Left lung (tissue), 10 donors: ENCODE results near the gene RBM19. TPM values are rescaled to one million over a fixed set of nuclear protein-coding genes. Genes with fewer than 3 reads are reported as not detected.
A peak's percentile ranks its signal among the peaks of the same experiment; 100 is the strongest.

ENCODE experiments used
- ATAC-seq: fragments of 200-7000 bp; cut with Tn5 transposase; one replicate; pipeline ENCODE4 v1.9.1; 2020; ENCODE audit warnings: moderate library complexity
- DNase-seq, 4 donors: peaks; one replicate each; pipeline ENCODE4 v3.0.0-alpha.2; 2013 to 2020
- H3K27ac ChIP-seq, 2 donors: fragments of 200-600 bp; sonication (generic) in 1 of 2; one replicate each; pipeline versions ENCODE4 v1.5.0 to v1.8.0; 2020 to 2021
- H3K27me3 ChIP-seq, 2 donors: fragments of 200-600 bp; sonication (generic) in 1 of 2; one replicate each; pipeline versions ENCODE4 v1.5.0 to v1.8.0; 2020 to 2021
- H3K36me3 ChIP-seq, 2 donors: fragments of 200-600 bp; sonication (generic) in 1 of 2; one replicate each; pipeline versions ENCODE4 v1.5.0 to v1.8.0; 2020 to 2021
- H3K4me1 ChIP-seq, 2 donors: fragments of 200-600 bp; one replicate each; pipeline ENCODE4 v1.8.0; 2021
- H3K4me3 ChIP-seq, 2 donors: fragments of 200-600 bp; sonication (generic) in 1 of 2; one replicate each; pipeline versions ENCODE4 v1.5.0 to v1.8.0; 2020 to 2021; ENCODE audit warnings: mild to moderate bottlenecking in 1 of 2
- H3K9me3 ChIP-seq, 2 donors: fragments of 200-600 bp; sonication (generic) in 1 of 2; one replicate each; pipeline versions ENCODE4 v1.5.0 to v1.8.0; 2020 to 2021
- intact Hi-C, 2 donors: fragments of 100-400 bp; cut with DNase I; formaldehyde crosslinking; loops; one replicate each; pipeline versions ENCODE4 v1.11.2 to v1.14.2; 2022
- polyA plus RNA-seq, 6 donors: library from polyadenylated mRNA; unstranded; fragments of 120-200 nt; gene quantifications; one replicate each; pipeline ENCODE4 v1.2.1, GENCODE V29; 2013; ENCODE audit not compliant: insufficient read length in 6 of 6
- total RNA-seq, 2 donors: library from RNA; stranded (reverse); fragmentation: NEBNext Ultra II Directional; extraction: Animal tissue kit (Norgen Biotek cat#: 25700); gene quantifications; one replicate each; pipeline ENCODE4 v1.2.1, GENCODE V29; 2021
- TF ChIP-seq, protein P1 (sequence below), 2 donors: fragments of 200-600 bp; sonication (generic) in 1 of 2; IDR thresholded peaks; one replicate each; pipeline versions ENCODE4 v1.5.0 to v1.8.0; 2021; ENCODE audit warnings: antibody characterized with exemption in 2 of 2
- donor health status: DM: no; HTN: yes; CAD: no.
- donor health status: DM: no; HTN: no; CAD: no.

Gene RBM19
- total and polyA plus RNA-seq, 8 donors = 21.5 to 33.4 (median 31.2) TPM

DNA sequence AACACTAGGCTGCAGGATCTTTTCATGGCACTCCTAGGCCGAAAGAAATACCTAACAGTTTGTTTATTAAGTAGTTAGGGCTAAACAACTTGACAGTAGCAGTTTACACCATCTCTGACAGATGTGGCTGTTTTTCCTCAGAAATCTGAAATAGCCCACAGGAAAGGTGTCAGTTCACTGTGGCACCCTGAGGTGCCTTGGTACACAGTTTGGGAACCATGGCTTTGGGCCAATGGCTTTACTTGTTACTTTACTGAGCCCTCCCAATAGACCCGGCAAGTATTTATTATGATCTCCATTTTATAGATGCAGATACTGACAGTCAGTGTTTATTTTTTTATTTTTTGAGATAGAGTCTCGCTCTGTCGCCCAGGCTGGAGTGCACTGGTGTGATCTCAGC, 69.3 kb downstream of the RBM19 start:
- DNase-seq (no peak), ATAC-seq (no peak)
- no peaks in the 10 kb centered on the region for H3K27me3 ChIP-seq
- no peak overlapping the region for H3K4me3 ChIP-seq
- intact Hi-C loops = no loop called here
- no peaks in the 10 kb centered on the region for H3K4me1 ChIP-seq
- TF ChIP-seq, protein P1, sequence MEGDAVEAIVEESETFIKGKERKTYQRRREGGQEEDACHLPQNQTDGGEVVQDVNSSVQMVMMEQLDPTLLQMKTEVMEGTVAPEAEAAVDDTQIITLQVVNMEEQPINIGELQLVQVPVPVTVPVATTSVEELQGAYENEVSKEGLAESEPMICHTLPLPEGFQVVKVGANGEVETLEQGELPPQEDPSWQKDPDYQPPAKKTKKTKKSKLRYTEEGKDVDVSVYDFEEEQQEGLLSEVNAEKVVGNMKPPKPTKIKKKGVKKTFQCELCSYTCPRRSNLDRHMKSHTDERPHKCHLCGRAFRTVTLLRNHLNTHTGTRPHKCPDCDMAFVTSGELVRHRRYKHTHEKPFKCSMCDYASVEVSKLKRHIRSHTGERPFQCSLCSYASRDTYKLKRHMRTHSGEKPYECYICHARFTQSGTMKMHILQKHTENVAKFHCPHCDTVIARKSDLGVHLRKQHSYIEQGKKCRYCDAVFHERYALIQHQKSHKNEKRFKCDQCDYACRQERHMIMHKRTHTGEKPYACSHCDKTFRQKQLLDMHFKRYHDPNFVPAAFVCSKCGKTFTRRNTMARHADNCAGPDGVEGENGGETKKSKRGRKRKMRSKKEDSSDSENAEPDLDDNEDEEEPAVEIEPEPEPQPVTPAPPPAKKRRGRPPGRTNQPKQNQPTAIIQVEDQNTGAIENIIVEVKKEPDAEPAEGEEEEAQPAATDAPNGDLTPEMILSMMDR (IDR thresholded peaks at IDR 0.05) = no peak
- no peaks in the 10 kb centered on the region for H3K9me3 ChIP-seq
- H3K36me3 ChIP-seq = peaks cover 0 to 11% of the 10 kb centered on the region in 2 donors
- no peak overlapping the region for H3K27ac ChIP-seq

DNA sequence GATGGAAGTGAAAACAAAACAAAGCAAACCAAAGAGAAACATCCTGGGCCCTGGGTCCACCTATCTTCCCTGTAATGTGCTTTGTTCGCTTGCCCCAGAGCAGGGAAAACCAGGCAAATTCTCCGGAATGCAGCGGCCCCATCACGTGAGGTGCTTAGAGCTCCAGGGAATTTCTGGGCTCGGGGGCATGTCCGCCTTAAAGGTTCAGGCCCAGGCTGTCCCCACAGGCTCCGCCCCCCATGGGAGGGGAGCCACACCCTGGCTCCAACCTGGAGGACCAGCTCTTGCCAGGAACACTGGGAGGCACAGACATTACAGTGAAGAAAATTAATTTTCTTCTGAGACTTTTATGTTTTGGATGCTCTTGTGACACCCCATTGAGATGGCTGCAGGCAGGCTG, 69.9 kb downstream of the RBM19 start:
- intact Hi-C loops = no loop called here
- Histone ChIP-seq H3K27ac (no peak overlapping the region), H3K36me3 (peaks cover 0 to 17% of the 10 kb centered on the region in 2 donors), H3K27me3 (no peaks in the 10 kb centered on the region), H3K4me3 (no peak overlapping the region), H3K4me1 (no peaks in the 10 kb centered on the region), H3K9me3 (no peaks in the 10 kb centered on the region)
- TF ChIP-seq, protein P1 (IDR thresholded peaks at IDR 0.05) = no peak
- DNase-seq (no peak), ATAC-seq (no peak)

DNA sequence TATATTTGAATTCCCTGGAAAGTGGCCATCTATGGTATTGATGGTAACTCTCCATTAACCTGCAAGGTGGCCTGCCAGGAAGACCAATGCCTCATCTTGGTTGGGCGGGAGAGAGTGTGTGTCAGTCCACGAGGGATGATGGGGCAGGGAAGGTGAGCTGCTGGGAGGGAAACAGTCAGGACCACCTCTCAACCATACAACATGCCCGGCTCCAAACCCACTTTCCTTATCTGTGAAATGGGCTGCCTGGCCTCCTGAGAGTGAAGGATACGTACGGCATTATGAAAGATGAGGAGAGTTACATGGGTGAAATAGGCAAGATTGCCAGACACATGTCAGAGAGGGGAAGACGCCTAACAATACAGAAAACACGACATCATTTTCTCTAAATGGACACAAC, 70.9 kb downstream of the RBM19 start:
- intact Hi-C loops = no loop called here
- H3K4me1 ChIP-seq = no peaks in the 10 kb centered on the region
- no peaks in the 10 kb centered on the region for H3K27me3 ChIP-seq
- H3K4me3 ChIP-seq = no peak overlapping the region
- TF ChIP-seq, protein P1 (IDR thresholded peaks at IDR 0.05) = no peak
- H3K36me3 ChIP-seq = peaks cover 0 to 14% of the 10 kb centered on the region in 2 donors
- ATAC-seq (no peak), DNase-seq (no peak)
- H3K27ac ChIP-seq = no peak overlapping the region
- no peaks in the 10 kb centered on the region for H3K9me3 ChIP-seq

DNA sequence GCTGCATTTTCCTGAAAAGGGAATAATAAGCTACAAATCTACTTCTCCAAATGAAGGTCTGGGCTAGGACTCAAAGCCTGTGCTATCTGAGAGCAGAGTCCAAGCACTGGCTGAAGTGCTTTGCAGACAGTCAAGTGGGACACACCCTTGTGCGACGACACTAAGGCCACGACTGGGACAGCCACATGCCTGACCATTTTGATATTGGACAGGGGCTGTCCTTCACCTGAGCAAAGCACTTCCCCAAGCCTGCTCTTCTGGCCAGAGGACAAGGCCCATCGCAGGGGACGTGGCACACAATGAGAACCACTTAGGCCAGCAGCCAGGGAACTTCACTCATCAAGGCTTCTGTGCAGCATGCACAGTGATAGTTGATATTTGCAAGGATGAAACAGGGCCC, 71.4 kb downstream of the RBM19 start:
- no peaks in the 10 kb centered on the region for H3K27me3 ChIP-seq
- no peaks in the 10 kb centered on the region for H3K4me1 ChIP-seq
- H3K9me3 ChIP-seq = no peaks in the 10 kb centered on the region
- DNase-seq (no peak), ATAC-seq (peak; percentile 49)
- intact Hi-C loops = no loop called here
- peaks cover 0 to 13% of the 10 kb centered on the region in 2 donors for H3K36me3 ChIP-seq
- no peak overlapping the region for H3K4me3 ChIP-seq
- H3K27ac ChIP-seq = no peak overlapping the region
- TF ChIP-seq, protein P1 (IDR thresholded peaks at IDR 0.05) = no peak

DNA sequence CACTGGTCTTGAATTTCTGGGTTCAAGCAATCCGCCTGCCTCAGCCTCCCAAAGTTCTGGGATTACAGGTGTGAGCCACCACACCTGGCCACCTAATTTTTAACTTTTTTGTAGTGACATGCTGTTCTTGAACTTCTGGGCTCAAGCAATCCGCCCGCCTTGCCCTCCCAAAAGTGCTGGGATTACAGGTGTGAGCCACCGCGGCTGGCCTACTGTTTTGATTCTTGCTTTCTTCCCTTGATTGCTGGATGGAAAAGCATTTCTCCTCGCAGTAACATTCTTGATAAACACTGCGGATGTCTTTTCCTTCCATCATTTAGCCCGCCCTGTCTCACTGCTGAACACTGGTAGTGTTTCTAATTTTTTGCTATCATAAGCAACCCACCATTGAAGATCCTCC, 72.9 kb downstream of the RBM19 start:
- no peak for ATAC-seq
- no peaks in the 10 kb centered on the region for H3K4me1 ChIP-seq
- H3K27ac ChIP-seq = no peak overlapping the region
- no peak overlapping the region for H3K4me3 ChIP-seq
- H3K9me3 ChIP-seq = no peaks in the 10 kb centered on the region
- TF ChIP-seq, protein P1 (IDR thresholded peaks at IDR 0.05) = no peak
- no peaks in the 10 kb centered on the region for H3K27me3 ChIP-seq
- DNase-seq = no peak
- peaks cover 0 to 23% of the 10 kb centered on the region in 2 donors for H3K36me3 ChIP-seq
- intact Hi-C loops = no loop called here
